ENCODE results near the gene KPNA5. TPM values are rescaled to one million over a fixed set of nuclear protein-coding genes. Genes with fewer than 3 reads are reported as not detected.
A peak's percentile ranks its signal among the peaks of the same experiment; 100 is the strongest.

The KPNA5 gene
- total RNA-seq, 1 experiment from 2014 or later = 12.2 TPM

- no peak for TF ChIP-seq IRF2 (CRISPR knock-in tag; IDR thresholded peaks at IDR 0.05; ENCODE audit: borderline replicate concordance, low read depth)
- peak; percentile 61; the same call in 1 of the 2 replicates for TF ChIP-seq MAX (CRISPR knock-in tag; IDR thresholded peaks at IDR 0.05)
- peak; percentile 89 for TF ChIP-seq E2F5 (CRISPR knock-in tag; IDR thresholded peaks at IDR 0.05)
- TF ChIP-seq PREB (CRISPR knock-in tag; IDR thresholded peaks at IDR 0.05; ENCODE audit: borderline replicate concordance) = no peak
- TF ChIP-seq ZNF121 (CRISPR knock-in tag; IDR thresholded peaks at IDR 0.05) = 0 out of 2 replicates have a peak, but pooled peaks have one; percentile 31
- no peak for TF ChIP-seq ZNF532 (CRISPR knock-in tag; IDR thresholded peaks at IDR 0.05; ENCODE audit: borderline replicate concordance)
- TF ChIP-seq STAT6 (CRISPR knock-in tag; conservative IDR thresholded peaks at IDR 0.05; ENCODE audit: low read depth) = no peak
- no peak for TF ChIP-seq ATF6 (CRISPR knock-in tag; IDR thresholded peaks at IDR 0.05)
- TF ChIP-seq E2F4 (CRISPR knock-in tag; IDR thresholded peaks at IDR 0.05; ENCODE audit: borderline replicate concordance, low read depth) = no peak
- TF ChIP-seq USF2 (CRISPR knock-in tag; IDR thresholded peaks at IDR 0.05) = peak; percentile 33; the same call in 1 of the 2 replicates
- no peak for TF ChIP-seq SOX15 (CRISPR knock-in tag; IDR thresholded peaks at IDR 0.05)
- TF ChIP-seq TCF7 (CRISPR knock-in tag; IDR thresholded peaks at IDR 0.05; ENCODE audit: low read depth) = no peak
- no peak for TF ChIP-seq MXD4 (CRISPR knock-in tag; IDR thresholded peaks at IDR 0.05; ENCODE audit: borderline replicate concordance)
- no peak for TF ChIP-seq GTF2I (CRISPR knock-in tag; conservative IDR thresholded peaks at IDR 0.05)
- no peak for TF ChIP-seq NFATC4 (CRISPR knock-in tag; IDR thresholded peaks at IDR 0.05)
- no peak for TF ChIP-seq ZNF512 (CRISPR knock-in tag; IDR thresholded peaks at IDR 0.05; ENCODE audit: borderline replicate concordance)
- TF ChIP-seq NR3C1 (CRISPR knock-in tag; conservative IDR thresholded peaks at IDR 0.05; ENCODE audit: low read depth) = no peak
- TF ChIP-seq PRRX2 (CRISPR knock-in tag; IDR thresholded peaks at IDR 0.05) = no peak
- peak; percentile 83 for TF ChIP-seq SP1 (CRISPR knock-in tag; conservative IDR thresholded peaks at IDR 0.05)
- TF ChIP-seq ATF2 (CRISPR knock-in tag; IDR thresholded peaks at IDR 0.05; ENCODE audit: borderline replicate concordance, low read depth) = no peak
- TF ChIP-seq ZNF416 (CRISPR knock-in tag; IDR thresholded peaks at IDR 0.05) = no peak
Observed at GRCh38 chr6:116680880-116681672, at the start of gene KPNA5 (continued).
